ENCODE data around the gene ITPRID2.

- TF ChIP-seq CTCF (IDR thresholded peaks at IDR 0.05) = no peak
- no peak for TF ChIP-seq POLR2A (IDR thresholded peaks at IDR 0.05)
Observed at GRCh38 chr2:181955010-181955409, 63.5 kb downstream of the ITPRID2 start.
